Activated naive CD8-positive, alpha-beta T cell treated with anti-CD3 and anti-CD28 coated beads, Interleukin-2, amount 50 U/mL, for 16 hours (primary cell): Measurements from ENCODE around the gene CX3CR1.
A peak's percentile ranks its signal among the peaks of the same experiment; 100 is the strongest.

ENCODE experiments used
- DNase-seq: peaks from one replicate; pipeline ENCODE4 v3.0.0-alpha.2; 2020; ENCODE audit warnings: low read depth, low spot score

The CX3CR1 gene

GRCh38 chr3:39292961-39293360 lies 13.1 kb upstream of the CX3CR1 start:
- DNase-seq: no peak

GRCh38 chr3:39291903-39292329 lies 12.1 kb upstream of the CX3CR1 start:
- peak; percentile 54 for DNase-seq

DNA sequence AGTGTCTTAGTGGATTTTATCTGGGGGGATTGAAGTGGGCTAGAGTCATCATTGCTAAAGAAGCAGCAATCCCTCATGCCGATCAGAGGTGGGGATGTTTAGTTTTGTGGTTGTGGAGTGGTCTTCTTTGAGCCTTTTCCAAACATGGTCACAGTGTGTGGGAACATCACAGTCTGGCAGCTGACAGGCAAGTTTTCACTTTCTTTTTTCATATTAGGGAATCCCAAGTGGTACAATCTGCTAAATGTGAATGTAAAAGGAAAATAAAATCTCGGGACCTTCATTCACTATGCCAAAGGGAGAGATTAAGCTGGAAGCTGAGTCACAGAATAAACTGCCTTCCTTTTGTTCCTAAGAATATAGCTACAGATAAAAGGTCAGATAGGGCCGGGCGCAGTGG lies 10.4 kb upstream of the CX3CR1 start:
- no peak for DNase-seq

- no peak for DNase-seq
These were observed 9.3 kb upstream of the CX3CR1 start for GRCh38 chr3:39289107-39289506.

- peak; percentile 64 for DNase-seq
These were observed 8.5 kb upstream of the CX3CR1 start for GRCh38 chr3:39288300-39288808.

DNA sequence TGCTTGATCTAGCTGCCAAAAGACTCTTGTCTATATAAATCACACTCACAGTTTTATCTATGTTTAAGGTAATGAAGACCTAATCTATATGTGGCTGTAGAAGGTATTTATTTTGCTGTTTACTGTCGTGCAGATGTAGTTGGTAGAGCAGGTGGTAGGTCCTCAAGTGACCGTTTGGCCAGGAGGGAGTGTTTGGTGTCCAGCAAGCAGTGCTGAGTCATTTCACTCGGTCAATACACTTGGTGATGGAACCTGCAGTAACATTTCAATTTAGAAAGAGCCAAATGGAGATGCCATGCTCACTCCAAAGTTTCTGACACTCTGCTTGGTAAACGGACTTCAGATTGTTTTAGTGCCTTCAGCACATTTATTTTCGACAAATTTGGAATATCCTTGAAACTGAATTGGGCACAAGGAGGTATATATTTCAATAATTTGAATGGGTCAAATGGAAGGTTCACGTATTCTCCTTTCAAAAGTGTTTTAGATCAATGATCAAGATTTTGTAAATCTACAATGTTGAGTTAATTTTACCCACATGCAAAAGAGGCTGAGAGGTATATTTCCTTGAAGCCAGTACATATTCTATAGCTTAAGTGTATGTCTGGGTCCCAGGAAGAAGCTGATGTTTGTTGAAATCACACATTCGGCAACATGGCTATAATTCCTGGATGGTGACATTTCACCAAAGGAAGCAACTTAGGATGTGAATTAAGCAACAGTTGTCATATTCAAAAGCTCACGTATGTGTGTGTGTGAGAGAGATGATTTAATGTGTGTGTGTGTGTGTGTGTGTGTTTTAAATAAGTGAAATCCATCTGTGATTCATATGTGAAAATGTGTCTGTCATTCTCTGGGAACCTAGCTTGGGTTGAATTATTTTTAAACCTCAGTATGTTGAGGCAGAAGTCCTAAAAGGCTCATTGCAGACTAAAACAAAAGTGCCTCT lies 7.7 kb upstream of the CX3CR1 start:
- no peak for DNase-seq

DNA sequence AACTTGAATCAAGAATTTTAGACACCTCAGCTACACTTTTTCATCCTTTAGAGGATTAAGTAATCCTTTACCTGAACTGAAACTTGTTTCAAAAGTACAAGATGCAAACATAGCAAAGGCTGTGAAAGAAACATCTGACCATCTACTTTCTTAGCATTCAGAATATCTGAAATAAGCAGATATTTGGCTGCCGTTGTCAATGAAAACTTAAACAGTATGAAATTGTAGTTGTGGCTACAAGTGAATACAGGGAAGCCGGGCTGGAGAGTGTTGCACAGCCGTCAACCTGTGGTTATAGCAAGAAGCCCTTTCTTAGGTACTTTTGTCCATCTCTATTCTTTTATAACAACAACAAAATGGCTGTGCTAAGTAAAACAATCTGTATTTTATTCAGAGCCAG lies 6.9 kb upstream of the CX3CR1 start:
- DNase-seq: no peak

DNA sequence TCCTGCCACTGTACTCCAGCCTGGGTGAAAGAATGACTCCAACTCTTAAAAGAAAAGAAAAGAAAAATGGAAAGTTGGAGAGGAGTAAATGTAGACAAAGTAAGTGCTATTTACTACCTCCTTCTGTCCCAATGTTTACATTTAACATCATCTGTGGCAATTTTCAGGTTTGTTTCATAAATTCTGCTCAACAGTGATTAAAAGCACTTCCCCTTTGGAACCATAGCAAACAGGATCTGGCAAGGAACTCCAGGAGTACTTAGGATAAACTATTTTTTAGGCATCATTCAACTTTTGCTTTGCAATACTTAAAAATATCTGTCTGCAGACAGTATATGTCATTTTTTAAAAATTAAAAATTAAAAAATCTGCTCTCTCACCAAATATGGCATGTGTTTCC lies 5.5 kb upstream of the CX3CR1 start:
- no peak for DNase-seq

DNA sequence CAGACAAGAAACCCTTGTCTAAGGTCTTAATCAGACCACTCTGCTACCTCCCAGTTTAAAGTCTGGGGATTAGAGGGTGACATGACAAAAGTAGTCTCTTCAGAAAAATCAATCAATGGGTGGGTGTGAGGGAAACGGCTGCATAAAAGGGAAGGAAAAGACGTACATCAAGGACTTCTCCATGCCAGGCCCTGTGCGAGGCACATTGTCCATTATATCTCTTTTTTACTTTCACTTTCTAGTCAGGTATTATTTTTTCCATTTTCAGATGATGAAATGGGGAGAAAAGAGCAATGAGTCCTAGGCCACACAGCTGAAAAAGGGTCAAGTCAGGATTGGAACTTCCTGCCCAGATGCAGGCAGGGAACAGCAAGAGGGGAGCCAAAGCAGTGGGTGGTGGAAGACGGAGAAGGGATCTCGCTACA lies 4.6 kb upstream of the CX3CR1 start:
- DNase-seq: no peak

DNA sequence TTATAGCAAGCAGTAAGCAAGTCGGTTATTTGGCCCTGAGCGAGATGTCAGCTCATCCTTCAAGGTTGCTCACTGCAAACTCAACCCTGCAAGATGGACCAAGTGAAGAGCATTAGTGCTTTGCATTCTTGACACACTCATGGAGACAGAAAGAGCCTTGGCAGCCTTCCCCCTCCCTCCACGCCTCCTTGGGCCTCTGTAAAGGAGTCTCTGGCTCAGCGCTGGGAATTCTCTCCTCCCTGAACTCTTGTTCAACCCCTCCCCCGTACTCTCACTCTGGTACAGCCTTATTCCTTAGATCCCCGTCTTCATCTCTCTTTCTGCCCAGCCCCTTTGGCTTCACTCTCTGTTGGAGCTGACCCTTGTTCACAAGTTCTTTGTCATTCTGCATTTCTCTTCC lies 2.2 kb upstream of the CX3CR1 start:
- DNase-seq: no peak

- DNase-seq: no peak
These were observed 1.7 kb upstream of the CX3CR1 start for GRCh38 chr3:39281533-39281932.

- no peak for DNase-seq
These were observed 735 bp upstream of the CX3CR1 start for GRCh38 chr3:39280571-39280970.

DNA sequence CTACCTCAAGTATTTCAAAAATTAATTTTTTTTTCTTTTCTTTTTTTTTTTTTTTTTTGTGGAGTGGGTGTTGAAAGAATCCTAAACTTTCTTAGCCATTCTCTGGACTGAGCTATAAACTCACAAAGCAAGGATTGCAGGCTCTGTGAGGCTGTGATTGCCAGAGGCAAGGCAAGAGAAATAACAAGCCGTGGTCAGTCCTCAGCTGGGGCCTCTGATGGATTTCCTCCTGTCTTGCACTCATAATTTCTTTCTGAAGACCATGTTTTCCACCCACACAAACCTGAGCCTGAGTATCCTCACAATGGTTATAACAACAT lies 1.3 kb downstream of the CX3CR1 start:
- no peak for DNase-seq

DNA sequence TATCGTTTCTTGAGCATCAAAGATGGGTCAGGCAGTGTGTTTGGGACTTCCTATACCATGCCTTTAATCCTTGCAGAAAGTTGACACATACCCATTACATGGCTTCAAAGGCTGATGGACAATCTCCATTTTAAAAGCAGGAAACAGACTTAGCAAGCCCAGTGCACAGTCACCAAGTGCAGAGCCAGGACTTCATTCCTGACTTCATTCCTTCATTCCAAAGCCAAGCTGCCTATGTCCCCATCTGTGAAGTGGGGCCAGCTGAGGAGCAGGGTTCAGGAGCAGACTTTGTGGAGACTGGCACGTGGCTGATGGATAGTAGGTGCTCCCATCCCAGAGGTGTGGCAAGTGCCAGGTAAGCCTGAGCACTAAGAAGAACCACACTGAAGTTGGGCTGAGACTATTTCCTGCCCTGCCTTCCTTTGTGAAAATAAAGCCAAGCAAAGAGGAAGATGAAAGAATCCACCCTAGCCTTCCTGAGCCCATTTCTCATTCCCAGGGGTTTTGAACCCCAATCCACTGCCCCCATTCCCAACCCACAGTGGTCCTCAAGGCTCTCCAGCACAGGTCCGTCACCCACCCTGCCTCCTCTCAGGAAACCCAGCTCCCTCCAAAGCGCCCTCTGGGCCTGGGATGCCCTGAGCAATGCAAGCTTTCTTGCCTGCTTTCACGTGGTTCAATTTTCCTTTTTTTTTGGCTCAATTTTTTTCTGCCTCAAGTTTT lies 1.8 kb downstream of the CX3CR1 start:
- DNase-seq: no peak

DNA sequence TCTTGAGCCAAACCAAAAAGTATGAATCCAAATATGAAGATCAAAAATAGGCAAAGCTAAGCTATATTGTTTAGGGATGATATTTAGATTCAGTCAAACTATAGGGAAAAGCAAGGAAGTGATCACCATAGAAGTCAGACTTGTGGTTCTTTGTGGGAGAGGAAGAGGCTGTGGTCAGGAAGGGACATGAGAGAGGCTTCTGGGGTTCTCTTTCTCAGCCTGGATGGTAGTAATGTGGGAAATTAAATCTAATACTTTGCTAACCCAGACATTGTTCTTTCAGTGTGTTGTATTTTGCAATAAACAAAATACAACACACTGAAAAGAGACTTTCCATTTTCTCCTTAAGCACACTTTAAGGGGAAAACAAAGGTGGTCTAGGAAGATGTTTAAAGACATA lies 3.1 kb downstream of the CX3CR1 start:
- no peak for DNase-seq

DNA sequence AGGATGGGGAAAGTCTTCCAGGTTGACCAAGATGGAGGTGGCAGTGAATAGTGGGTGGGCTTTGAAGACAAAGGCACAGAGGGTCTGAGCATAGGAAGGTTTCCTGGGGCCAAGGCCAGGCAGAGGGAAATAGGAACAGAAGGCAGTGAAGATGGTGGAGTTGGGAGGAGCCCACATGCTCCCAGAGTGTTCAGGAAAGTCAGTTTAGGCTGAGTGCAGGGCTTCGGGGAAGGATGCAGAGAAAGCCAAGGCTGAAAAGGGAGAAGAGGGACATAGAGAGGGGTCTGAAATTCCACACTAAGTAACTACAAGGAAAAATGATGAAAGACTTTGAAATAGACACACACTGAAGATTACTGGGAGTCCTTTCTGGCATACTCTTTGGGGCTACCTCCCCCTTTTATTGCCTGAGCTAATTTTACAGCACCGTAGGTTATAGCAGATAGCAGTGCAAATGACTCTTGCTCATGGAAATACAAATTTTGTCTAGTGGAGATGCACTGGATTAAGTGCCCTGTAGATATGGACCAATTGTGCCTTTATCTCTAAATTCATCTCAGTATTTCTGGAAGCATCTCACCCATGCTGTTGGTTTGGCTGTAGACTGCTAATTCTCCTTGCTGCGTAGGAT lies 3.8 kb downstream of the CX3CR1 start:
- no peak for DNase-seq

GRCh38 chr3:39275052-39275451 lies 4.8 kb downstream of the CX3CR1 start:
- DNase-seq: no peak

DNA sequence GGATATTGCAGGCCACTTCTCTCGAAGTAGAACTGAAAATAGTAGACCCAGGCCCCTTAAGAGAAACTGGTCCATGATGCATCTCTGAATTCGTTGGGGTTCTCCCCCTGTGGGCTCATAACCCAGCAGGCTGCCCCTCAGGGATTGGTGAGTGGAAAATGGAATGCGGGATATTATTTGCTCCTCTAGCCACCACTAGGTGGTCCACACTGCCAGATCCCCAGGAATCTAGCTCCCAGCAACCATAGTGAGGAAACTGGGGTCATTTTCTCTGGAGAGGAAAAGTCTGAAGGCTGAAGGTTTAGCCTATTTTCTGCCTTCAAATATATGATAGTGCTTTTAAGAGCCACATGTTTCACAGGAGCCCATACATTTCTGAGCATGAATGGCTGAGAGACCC lies 6.7 kb downstream of the CX3CR1 start:
- no peak for DNase-seq

DNA sequence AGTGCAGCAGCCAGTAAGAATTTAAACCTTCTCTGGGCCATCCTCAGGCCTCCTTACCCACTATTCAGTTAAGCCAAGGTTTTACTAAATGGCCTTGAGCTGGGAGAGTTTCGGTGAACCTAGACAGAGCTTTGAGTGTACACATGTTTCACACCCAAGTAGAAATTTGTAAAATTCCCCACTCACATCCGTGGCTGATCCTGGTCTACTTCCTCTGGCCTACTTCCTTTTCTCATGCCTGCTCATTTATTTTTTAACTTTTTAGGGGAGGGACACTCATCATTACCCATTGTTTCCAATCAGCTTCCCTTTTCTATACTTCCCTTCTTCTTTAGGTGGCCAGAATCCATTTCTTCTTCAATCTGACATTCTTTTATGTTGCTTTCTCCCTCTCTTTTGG lies 7.6 kb downstream of the CX3CR1 start:
- no peak for DNase-seq

GRCh38 chr3:39271363-39271914 lies 8.4 kb downstream of the CX3CR1 start:
- no peak for DNase-seq

GRCh38 chr3:39269528-39269927 lies 10.3 kb downstream of the CX3CR1 start:
- DNase-seq: no peak

DNA sequence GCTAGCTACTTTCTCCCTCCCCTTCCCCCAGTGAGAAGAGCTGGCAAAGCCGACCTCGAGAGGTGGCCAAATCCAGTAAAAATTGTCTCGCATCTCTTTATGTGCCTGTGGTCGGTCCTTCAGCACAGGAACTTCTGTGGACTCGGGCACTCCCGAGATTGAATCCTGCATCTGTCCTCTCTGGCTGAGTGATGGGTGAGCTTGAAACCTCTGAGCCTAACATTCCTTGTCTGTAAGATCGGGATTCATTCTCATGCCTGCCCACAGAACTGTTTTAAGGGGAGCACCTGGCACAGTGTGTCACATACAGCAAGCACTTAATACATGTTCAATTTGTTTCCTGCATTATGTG lies 11.3 kb downstream of the CX3CR1 start:
- DNase-seq: no peak
